Endothelial cell of umbilical vein (primary cell): ENCODE data around the gene HPX. TPM values are rescaled to one million over a fixed set of nuclear protein-coding genes. Genes with fewer than 3 reads are reported as not detected.

Source experiments
- BruUV-seq: library from RNA; stranded (reverse); fragments of 400-500 nt; replicated peaks from 2 replicates; lab custom pipeline; 2021; lab: Mats Ljungman, UMichigan
- CTCF ChIA-PET: fragments of 300-600, 350-600 bp; sonication (Branson Sonifier 250); formaldehyde crosslinking; loops from one replicate; lab custom pipeline; 2021; ENCODE audit warnings: antibody characterized with exemption, inconsistent platforms; lab: Charles Lee
- POLR2A ChIA-PET: fragments of 300-600, 350-600 bp; sonication (Branson Sonifier 250); formaldehyde crosslinking; loops from one replicate; lab custom pipeline; 2021; ENCODE audit warnings: antibody characterized with exemption, inconsistent platforms; lab: Charles Lee
- DNase-seq: peaks from one replicate; pipeline ENCODE4 v3.0.0-alpha.2; 2011; ENCODE audit warnings: low read depth, low spot score
- FAIRE-seq: peaks from 2 replicates; lab custom pipeline; 2011; peaks lifted over from hg19 to GRCh38; lab: Jason Lieb, UNC
- H2AFZ ChIP-seq: 2 replicates; pipeline ENCODE4 v1.6.0; 2012; ENCODE audit warnings: low read depth, low read length, control low read depth, inconsistent platforms
- H3K27ac ChIP-seq: 2 replicates; pipeline ENCODE4 v1.5.1; 2011; ENCODE audit warnings: low read depth, mild to moderate bottlenecking, control low read depth, low read length, moderate library complexity; ENCODE audit not compliant: insufficient read depth
- H3K27me3 ChIP-seq, 2 experiments: 2 replicates each; pipeline versions ENCODE4 v1.6.0 to v1.6.1; 2011; ENCODE audit warnings: low read length in 2 of 2, mixed read lengths in 1 of 2; ENCODE audit not compliant: control insufficient read depth in 2 of 2, insufficient read depth in 2 of 2
- H3K36me3 ChIP-seq, 2 experiments: 2 replicates in 1 of 2; 3 replicates in 1 of 2; pipeline ENCODE4 v1.5.1; 2011; ENCODE audit warnings: low read length in 2 of 2, mild to moderate bottlenecking in 1 of 2, moderate library complexity in 1 of 2; ENCODE audit not compliant: control insufficient read depth in 2 of 2, insufficient read depth in 2 of 2; ENCODE audit errors: extremely low read depth in 1 of 2
- H3K4me1 ChIP-seq: 3 replicates; pipeline ENCODE4 v1.5.1; 2011; ENCODE audit warnings: mild to moderate bottlenecking, low read length; ENCODE audit not compliant: control insufficient read depth, insufficient read depth; ENCODE audit errors: extremely low read depth
- H3K4me2 ChIP-seq: 2 replicates; pipeline ENCODE4 v1.6.1; 2011; ENCODE audit warnings: low read length, control low read depth, mixed read lengths; ENCODE audit not compliant: insufficient read depth
- H3K4me3 ChIP-seq, 3 experiments: fragments of 200-600 bp in 1 of 3; sonication (generic), shearing (Covaris generic) in 1 of 3; replicated peaks in 1 of 3; 2 replicates each; pipeline ENCODE4 v1.5.1; 2011 to 2016; ENCODE audit warnings: control low read depth in 3 of 3, low read length in 3 of 3, mild to moderate bottlenecking in 2 of 3, inconsistent platforms in 1 of 3, low read depth in 1 of 3, moderate library complexity in 1 of 3; ENCODE audit not compliant: insufficient read depth in 1 of 3
- H3K79me2 ChIP-seq: 2 replicates; pipeline ENCODE4 v1.6.0; 2012; ENCODE audit warnings: low read length, inconsistent platforms; ENCODE audit not compliant: control insufficient read depth, insufficient read depth
- H3K9ac ChIP-seq: replicated peaks from 2 replicates; pipeline ENCODE3; 2011; ENCODE audit warnings: low read length, control low read depth; ENCODE audit not compliant: insufficient read depth; ENCODE audit errors: extremely low read depth
- H3K9me1 ChIP-seq: replicated peaks from 3 replicates; pipeline ENCODE4 v1.6.0; 2011; ENCODE audit warnings: mild to moderate bottlenecking, low read length; ENCODE audit not compliant: control insufficient read depth, insufficient read depth; ENCODE audit errors: extremely low read depth
- H3K9me3 ChIP-seq: replicated peaks from 2 replicates; pipeline ENCODE4 v1.5.1; 2012; ENCODE audit warnings: low read length, inconsistent platforms; ENCODE audit not compliant: control insufficient read depth, insufficient read depth
- H4K20me1 ChIP-seq: replicated peaks from 2 replicates; pipeline ENCODE3; 2011; ENCODE audit warnings: mild to moderate bottlenecking, low read length; ENCODE audit not compliant: control insufficient read depth, insufficient read depth; ENCODE audit errors: extremely low read depth
- CTCF ChIP-seq, 2 donors: IDR thresholded peaks; 1 replicate in 1 of 2; 2 replicates in 1 of 2; pipeline ENCODE4 v1.5.1; 2011; ENCODE audit warnings: low read length in 2 of 2, mild to moderate bottlenecking in 2 of 2, moderate library complexity in 2 of 2, control low read depth in 1 of 2, inconsistent platforms in 1 of 2, low read depth in 1 of 2; ENCODE audit not compliant: insufficient read depth in 1 of 2; ENCODE audit errors: extremely low read depth in 1 of 2
- EZH2 ChIP-seq: IDR thresholded peaks from 2 replicates; pipeline ENCODE4 v1.6.1; 2012; ENCODE audit warnings: borderline replicate concordance, low read depth, mild to moderate bottlenecking, moderate library complexity, low read length, inconsistent platforms; ENCODE audit not compliant: severe bottlenecking
- FOS ChIP-seq: IDR thresholded peaks from 2 replicates; pipeline ENCODE4 v1.6.1; 2011; ENCODE audit warnings: mild to moderate bottlenecking, low read length, moderate library complexity, borderline replicate concordance; ENCODE audit not compliant: insufficient read depth
- GATA2 ChIP-seq: IDR thresholded peaks from 2 replicates; pipeline ENCODE4 v1.7.0; 2011; ENCODE audit warnings: low read depth, mild to moderate bottlenecking, moderate library complexity, mixed read lengths, low read length; ENCODE audit not compliant: insufficient read length, insufficient read depth
- JUN ChIP-seq: IDR thresholded peaks from 2 replicates; pipeline ENCODE4 v1.6.1; 2011; ENCODE audit warnings: borderline replicate concordance, low read depth; ENCODE audit not compliant: insufficient read length, insufficient read depth
- MAX ChIP-seq: IDR thresholded peaks from 2 replicates; pipeline ENCODE4 v1.6.1; 2011; ENCODE audit not compliant: insufficient read depth, insufficient read length
- MYC ChIP-seq: IDR thresholded peaks from one replicate; pipeline ENCODE4 v1.6.1; 2011; ENCODE audit warnings: mild to moderate bottlenecking, low read depth, low read length
- POLR2A ChIP-seq: IDR thresholded peaks from 2 replicates; pipeline ENCODE4 v1.6.1; 2012; ENCODE audit warnings: low read depth, mild to moderate bottlenecking, control low read depth, low read length
- POLR2AphosphoS5 ChIP-seq: IDR thresholded peaks from 2 replicates; pipeline ENCODE4 v1.6.1; 2012; ENCODE audit warnings: low read depth, mild to moderate bottlenecking, control low read depth, low read length, moderate library complexity; ENCODE audit not compliant: insufficient read depth
- dilution Hi-C: fragments of 300-500 bp; cut with MboI; formaldehyde crosslinking; loops from one replicate; pipeline ENCODE4 v1.15.0; 2019; ENCODE audit warnings: low sequenced_read_pairs; ENCODE audit not compliant: extremely low pct_ligation_motif_present
- intact Hi-C: fragments of 100-400 bp; cut with micrococcal nuclease; formaldehyde crosslinking; loops from one replicate; pipeline ENCODE4 v1.10.0; 2022
- polyA plus RNA-seq, 4 experiments: library from polyadenylated mRNA; depleted of rRNA in 3 of 4; stranded (reverse) in 3 of 4; unstranded in 1 of 4; fragments of >200 nt; gene quantifications; 2 replicates each; pipeline versions ENCODE4 v1.2.1 to v1.2.3, GENCODE V29; 2011 to 2012; ENCODE audit warnings: missing spikeins in 1 of 4
- total RNA-seq: library from RNA; stranded (reverse); gene quantifications from 2 replicates; pipeline ENCODE4 v1.2.3, GENCODE V29; 2021

Gene HPX
- total and polyA plus RNA-seq, 2 donors (not counting 3 experiments of a cell fraction or from before 2014, with no cell fraction given), result 1.3 to 1.5 TPM

- BruUV-seq, result no TSS peak
- DNase-seq (no peak), FAIRE-seq (no peak)
- Histone ChIP-seq H3K27me3 (no peaks in the 10 kb centered on the region), H3K9ac (no peak overlapping the region), H3K9me3 (no peaks in the 10 kb centered on the region), H2AFZ (no peak overlapping the region), H3K4me2 (no peak overlapping the region), H3K27ac (no peak overlapping the region), H3K4me1 (no peaks in the 10 kb centered on the region), H4K20me1 (no peaks in the 10 kb centered on the region), H3K9me1 (no peaks in the 10 kb centered on the region), H3K4me3 (no peak overlapping the region), H3K36me3 (peaks cover 2 to 6% of the 10 kb centered on the region in 2 experiments), H3K79me2 (no peaks in the 10 kb centered on the region)
- CTCF ChIA-PET, result interaction anchor here (0.9 to 2.4 kb wide), 8 partner anchors 9 to 103 kb away, joined by 3 to 9 read pairs (median 4); partner anchors contain the start of gene APBB1
- no peak for TF ChIP-seq EZH2
- POLR2A ChIA-PET, result interaction anchor here (1.5 kb wide), 1 partner anchor 12 kb away, joined by 5 read pairs; the partner anchor contains the start of gene SMPD1
- intact Hi-C loops (no loop called here), dilution Hi-C loops (no loop called here)
Measured at GRCh38 chr11:6402561-6402981, 38.2 kb downstream of the HPX start.

- BruUV-seq, result no TSS peak
- Histone ChIP-seq H4K20me1 (no peaks in the 10 kb centered on the region), H3K36me3 (peaks cover 2 to 9% of the 10 kb centered on the region in 2 experiments), H3K9me1 (no peaks in the 10 kb centered on the region), H3K4me3 (no peak overlapping the region), H3K4me1 (no peaks in the 10 kb centered on the region), H3K27ac (no peak overlapping the region), H2AFZ (no peak overlapping the region), H3K27me3 (no peaks in the 10 kb centered on the region), H3K79me2 (no peaks in the 10 kb centered on the region), H3K9me3 (no peaks in the 10 kb centered on the region), H3K9ac (no peak overlapping the region), H3K4me2 (no peak overlapping the region)
- dilution Hi-C loops, result no loop called here
- no peak for FAIRE-seq
- DNase-seq, result no peak
- ChIA-PET POLR2A (interaction anchor here (1.5 kb wide), 1 partner anchor 12 kb away, joined by 5 read pairs; the partner anchor contains the start of gene SMPD1), CTCF (interaction anchor here (1.2 to 2.2 kb wide), 4 partner anchors 9 to 25 kb away, joined by 3 to 8 read pairs (median 5); no protein-coding TSS in a partner anchor)
- intact Hi-C loops, result no loop called here
- TF ChIP-seq CTCF (IDR thresholded peaks at IDR 0.05; ENCODE audit: extremely low read depth in 1 of 2, insufficient read depth in 1 of 2, low read depth in 1 of 2, low read length in 2 of 2), result no peak
- no peak for TF ChIP-seq POLR2AphosphoS5
- TF ChIP-seq GATA2, result no peak
- no peak for TF ChIP-seq MYC
- no peak for TF ChIP-seq MAX
- TF ChIP-seq FOS, result no peak
- TF ChIP-seq POLR2A, result no peak
- no peak for TF ChIP-seq JUN
- TF ChIP-seq EZH2, result no peak
Measured at GRCh38 chr11:6402061-6402470, 38.7 kb downstream of the HPX start.
